NOMO-1 (cell line): Measurements from ENCODE around the gene KDM4B.

Experiments
- DNase-seq, 2 experiments: peaks; one replicate each; lab custom pipeline; 2025; ENCODE audit not compliant: unreplicated experiment in 2 of 2; lab: John Stamatoyannopoulos, UW

Gene KDM4B

GRCh38 chr19:5102520-5102919, 133.6 kb downstream of the KDM4B start:
- no peak for DNase-seq

- DNase-seq: no peak
These were observed 134.3 kb downstream of the KDM4B start for GRCh38 chr19:5103061-5103701.

GRCh38 chr19:5103812-5104410, 135.0 kb downstream of the KDM4B start:
- DNase-seq: no peak

GRCh38 chr19:5104871-5105351, 136.0 kb downstream of the KDM4B start:
- no peak for DNase-seq

GRCh38 chr19:5106191-5106726, 137.3 kb downstream of the KDM4B start:
- DNase-seq: no peak

GRCh38 chr19:5106971-5107370, 138.1 kb downstream of the KDM4B start:
- no peak for DNase-seq

- DNase-seq: no peak
These were observed 138.7 kb downstream of the KDM4B start for GRCh38 chr19:5107432-5108122.

GRCh38 chr19:5108123-5108596, 139.2 kb downstream of the KDM4B start:
- no peak for DNase-seq

- DNase-seq: no peak
These were observed 140.0 kb downstream of the KDM4B start for GRCh38 chr19:5108866-5109265.

GRCh38 chr19:5109560-5109959, 140.6 kb downstream of the KDM4B start:
- no peak for DNase-seq

GRCh38 chr19:5110546-5110945, 141.6 kb downstream of the KDM4B start:
- DNase-seq: no peak

GRCh38 chr19:5111051-5111450, 142.1 kb downstream of the KDM4B start:
- DNase-seq: no peak

- no peak for DNase-seq
These were observed 143.3 kb downstream of the KDM4B start for GRCh38 chr19:5112175-5112574.

- no peak for DNase-seq
These were observed 144.0 kb downstream of the KDM4B start for GRCh38 chr19:5112681-5113575.

GRCh38 chr19:5113633-5114586, 145.0 kb downstream of the KDM4B start:
- no peak for DNase-seq

GRCh38 chr19:5114727-5115126, 145.8 kb downstream of the KDM4B start:
- DNase-seq: no peak

- no peak for DNase-seq
These were observed 146.4 kb downstream of the KDM4B start for GRCh38 chr19:5115351-5115750.

- DNase-seq: no peak
These were observed 146.9 kb downstream of the KDM4B start for GRCh38 chr19:5115771-5116202.

GRCh38 chr19:5116292-5116691, 147.4 kb downstream of the KDM4B start:
- no peak for DNase-seq
